A549 (cell line): ENCODE measurements around the gene TRIM9. TPM values are rescaled to one million over a fixed set of nuclear protein-coding genes. Genes with fewer than 3 reads are reported as not detected.

Source experiments
- ATAC-seq, 2 experiments: fragments of 200-7000 bp in 1 of 2; fragments of >200 bp in 1 of 2; cut with Nextera tagmentation in 1 of 2; cut with Tn5 transposase in 1 of 2; 3 replicates each; pipeline versions ENCODE4 v1.8.0 to v1.9.1; 2018 to 2020; ENCODE audit warnings: mild to moderate bottlenecking in 1 of 2, moderate library complexity in 1 of 2
- CTCF ChIA-PET: fragments of 300-600 bp; sonication (Branson Sonifier 250); formaldehyde crosslinking; extraction: SDS; loops from one replicate; lab custom pipeline; 2021; ENCODE audit warnings: antibody characterized with exemption, inconsistent platforms; lab: Yijun Ruan, JAX
- POLR2A ChIA-PET: fragments of 350-600 bp; formaldehyde crosslinking; extraction: SDS; loops from one replicate; lab custom pipeline; 2021; ENCODE audit warnings: antibody characterized with exemption, inconsistent platforms; lab: Yijun Ruan, JAX
- DNase-seq, 2 experiments: peaks; one replicate each; pipeline versions ENCODE4 v3.0.0 to v3.0.0-alpha.2; 2011 to 2016; ENCODE audit warnings: low read depth in 1 of 2, low spot score in 1 of 2
- FAIRE-seq: peaks from 2 replicates; lab custom pipeline; 2011; peaks lifted over from hg19 to GRCh38; lab: Jason Lieb, UNC
- H3K27ac ChIP-seq, 2 experiments: fragments of >200 bp; sonication (Bioruptor Twin); formaldehyde crosslinking; 3 replicates each; pipeline ENCODE4 v1.5.1; 2016 to 2017
- H3K4me1 ChIP-seq: fragments of >200 bp; sonication (Bioruptor Twin); formaldehyde crosslinking; 3 replicates; pipeline ENCODE4 v1.6.1; 2016
- H3K4me2 ChIP-seq: fragments of >200 bp; sonication (Bioruptor Twin); formaldehyde crosslinking; 3 replicates; pipeline ENCODE4 v1.6.1; 2016
- H3K4me3 ChIP-seq: fragments of >200 bp; sonication (Bioruptor Twin); formaldehyde crosslinking; 3 replicates; pipeline ENCODE4 v1.5.1; 2016
- H3K9me3 ChIP-seq: fragments of >200 bp; sonication (Bioruptor Twin); formaldehyde crosslinking; 3 replicates; pipeline ENCODE4 v1.6.1; 2016
- ATOH8 ChIP-seq: fragments of 250-450 bp; sonication (Bioruptor Pico); IDR thresholded peaks from 2 replicates; pipeline ENCODE4 v1.5.0; 2020; ENCODE audit warnings: low read depth, mild to moderate bottlenecking, moderate library complexity
- BCL3 ChIP-seq: fragments of >200 bp; sonication (Bioruptor Twin); formaldehyde crosslinking; IDR thresholded peaks from 3 replicates; pipeline ENCODE4 v1.6.1; 2016
- BHLHE40 ChIP-seq: IDR thresholded peaks from 2 replicates; pipeline ENCODE4 v1.6.1; 2012; ENCODE audit warnings: low read depth, low read length, inconsistent platforms
- CEBPB ChIP-seq, 2 experiments: fragments of >200 bp in 1 of 2; sonication (Bioruptor Twin) in 1 of 2; formaldehyde crosslinking in 1 of 2; IDR thresholded peaks; 2 replicates each; pipeline ENCODE4 v1.6.1; 2012 to 2016
- CHD2 ChIP-seq: fragments of 150-350 bp; IDR thresholded peaks from 2 replicates; pipeline ENCODE4 v1.6.1; 2014; ENCODE audit warnings: low read length; ENCODE audit not compliant: partially characterized antibody
- CTCF ChIP-seq: fragments of >200 bp; sonication (Bioruptor Twin); formaldehyde crosslinking; IDR thresholded peaks from 3 replicates; pipeline ENCODE4 v1.5.1; 2016
- ELK1 ChIP-seq: fragments of 150-350 bp; IDR thresholded peaks from 2 replicates; pipeline ENCODE4 v1.6.1; 2014; ENCODE audit warnings: low read depth, mild to moderate bottlenecking, low read length
- ESRRA ChIP-seq: fragments of 150-350 bp; IDR thresholded peaks from 2 replicates; pipeline ENCODE4 v1.6.1; 2014; ENCODE audit warnings: mild to moderate bottlenecking, low read length, borderline replicate concordance
- FOSB ChIP-seq: fragments of 250-450 bp; sonication (Bioruptor Pico); IDR thresholded peaks from 2 replicates; pipeline ENCODE4 v1.5.0; 2020; ENCODE audit warnings: mild to moderate bottlenecking, moderate library complexity
- FOSL2 ChIP-seq, 2 experiments: fragments of 450-650 bp in 1 of 2; fragments of >200 bp in 1 of 2; sonication (Bioruptor Twin) in 1 of 2; formaldehyde crosslinking; IDR thresholded peaks; 2 replicates each; pipeline versions ENCODE4 v1.5.0 to v1.6.1; 2016 to 2020; ENCODE audit warnings: mild to moderate bottlenecking in 1 of 2, moderate library complexity in 1 of 2
- GATA3 ChIP-seq: IDR thresholded peaks from 2 replicates; pipeline ENCODE4 v1.6.1; 2012; ENCODE audit warnings: borderline replicate concordance
- HOXB5 ChIP-seq: fragments of 250-450 bp; sonication (Bioruptor Pico); IDR thresholded peaks from 2 replicates; pipeline ENCODE4 v1.5.0; 2020; ENCODE audit warnings: mild to moderate bottlenecking, moderate library complexity
- JUN ChIP-seq, 2 experiments: fragments of >200 bp; sonication (Bioruptor Twin); formaldehyde crosslinking; IDR thresholded peaks; 2 replicates in 1 of 2; 3 replicates in 1 of 2; pipeline ENCODE4 v1.6.1; 2016 to 2017
- KDM1A ChIP-seq: fragments of 200-600 bp; sonication (generic); IDR thresholded peaks from 2 replicates; pipeline ENCODE4 v1.6.1; 2016; ENCODE audit warnings: low read depth, mild to moderate bottlenecking
- MAX ChIP-seq: IDR thresholded peaks from 2 replicates; pipeline ENCODE4 v1.6.1; 2012
- MYC ChIP-seq: IDR thresholded peaks from 2 replicates; pipeline ENCODE4 v1.6.1; 2012; ENCODE audit warnings: mild to moderate bottlenecking, inconsistent platforms, low read length, improper control_type of control experiment, borderline replicate concordance
- NFE2L2 ChIP-seq: fragments of 150-350 bp; conservative IDR thresholded peaks from 2 replicates; pipeline ENCODE4 v1.6.1; 2014; ENCODE audit warnings: low read length
- NR3C1 ChIP-seq: fragments of >200 bp; sonication (Bioruptor Twin); formaldehyde crosslinking; IDR thresholded peaks from 3 replicates; pipeline ENCODE4 v1.6.1; 2017
- POLR2A ChIP-seq: IDR thresholded peaks from 2 replicates; pipeline ENCODE4 v1.6.1; 2012; ENCODE audit warnings: mild to moderate bottlenecking, low read length
- RAD21 ChIP-seq, 2 experiments: fragments of >200 bp in 1 of 2; sonication (Bioruptor Twin) in 1 of 2; formaldehyde crosslinking in 1 of 2; IDR thresholded peaks in 1 of 2; conservative IDR thresholded peaks in 1 of 2; 2 replicates in 1 of 2; 3 replicates in 1 of 2; pipeline ENCODE4 v1.6.1; 2012 to 2018; ENCODE audit warnings: inconsistent platforms in 1 of 2
- REST ChIP-seq: fragments of 200-600 bp; sonication (generic); IDR thresholded peaks from 2 replicates; pipeline ENCODE4 v1.6.1; 2016; ENCODE audit warnings: antibody characterized with exemption, mild to moderate bottlenecking, moderate library complexity
- RFX5 ChIP-seq: fragments of 450-650 bp; IDR thresholded peaks from 2 replicates; pipeline ENCODE4 v1.7.1; 2014; ENCODE audit warnings: antibody characterized with exemption, mild to moderate bottlenecking, moderate library complexity
- TP53 ChIP-seq: fragments of 250-450 bp; sonication (Bioruptor Pico); IDR thresholded peaks from 2 replicates; pipeline ENCODE4 v1.5.0; 2021; ENCODE audit warnings: mild to moderate bottlenecking, moderate library complexity
- ZNF302 ChIP-seq: fragments of 250-450 bp; sonication (Bioruptor Pico); IDR thresholded peaks from 2 replicates; pipeline ENCODE4 v1.9.0; 2021; ENCODE audit warnings: inconsistent platforms, mild to moderate bottlenecking, moderate library complexity
- WGBS: methylation state at CpG from one replicate; pipeline ENCODE4 v1.1.6; 2017; ENCODE audit errors: missing lambda C conversion rate; 5-methylcytosine and 5-hydroxymethylcytosine counted together
- polyA plus RNA-seq, 4 experiments: library from polyadenylated mRNA; depleted of rRNA in 3 of 4; stranded (reverse); fragments of >200 nt; fragmentation: RNase III in 1 of 4; extraction: RNeasy Plus Mini Kit Qiagen cat#74134 plus additional on column Dnase treatment in 1 of 4; gene quantifications; 2 replicates in 3 of 4; 3 replicates in 1 of 4; pipeline ENCODE4 v1.2.3, GENCODE V29; 2011 to 2017

Gene TRIM9
- polyA plus RNA-seq, 2 of the 4 experiments (the other 2 are of a cell fraction) = 5.4 to 21.2 TPM

- no peak overlapping the region for H3K27ac ChIP-seq
- POLR2A ChIA-PET = no interaction called here
- CTCF ChIA-PET = interaction anchor here (1.2 to 1.8 kb wide), 2 partner anchors 48 to 90 kb away, joined by 3 to 6 read pairs; no protein-coding TSS in a partner anchor
- no peak for TF ChIP-seq REST
- no peak for TF ChIP-seq FOSL2 (IDR thresholded peaks at IDR 0.05)
- TF ChIP-seq FOSL2 (CRISPR knock-in tag; IDR thresholded peaks at IDR 0.05) = no peak
- TF ChIP-seq CHD2 = no peak
- no peak for TF ChIP-seq GATA3
- TF ChIP-seq KDM1A = no peak
- no peak for TF ChIP-seq BHLHE40
- TF ChIP-seq ATOH8 (CRISPR knock-in tag) = no peak
- no peak for TF ChIP-seq RFX5
- no peak for TF ChIP-seq TP53 (CRISPR knock-in tag)
- no peak for TF ChIP-seq CEBPB (IDR thresholded peaks at IDR 0.05)
- TF ChIP-seq BCL3 = no peak
- TF ChIP-seq JUN (IDR thresholded peaks at IDR 0.05) = no peak
- no peak for TF ChIP-seq NR3C1
- TF ChIP-seq ESRRA = no peak
- no peak for TF ChIP-seq FOSB (CRISPR knock-in tag)
- TF ChIP-seq, all 56 proteins: peak for 0
- Histone ChIP-seq H3K4me3 (no peak overlapping the region), H3K4me1 (no peaks in the 10 kb centered on the region), H3K9me3 (no peaks in the 10 kb centered on the region), H3K4me2 (no peak overlapping the region)
- no peak for DNase-seq
- no peak for FAIRE-seq
- WGBS = 90% methylated on average over 3 of the region's 3 CpGs
- no peak for ATAC-seq
These were observed 49.9 kb downstream of the TRIM9 start for GRCh38 chr14:51044961-51045360.

- WGBS = 69% methylated on average over 5 of the region's 5 CpGs
- ChIA-PET POLR2A (no interaction called here), CTCF (no interaction called here)
- no peak for FAIRE-seq
- no peaks in the 10 kb centered on the region for H3K4me1 ChIP-seq
- H3K4me3 ChIP-seq = no peak overlapping the region
- no peak overlapping the region for H3K4me2 ChIP-seq
- no peaks in the 10 kb centered on the region for H3K9me3 ChIP-seq
- H3K27ac ChIP-seq = no peak overlapping the region
- no peak for ATAC-seq
- no peak for DNase-seq
- TF ChIP-seq RFX5 (no peak), ELK1 (no peak), RAD21 (conservative IDR thresholded peaks at IDR 0.05 in 1 of 2, IDR thresholded peaks at IDR 0.05 in 1 of 2) (no peak), NFE2L2 (no peak), HOXB5 (CRISPR knock-in tag) (no peak), CHD2 (no peak), POLR2A (no peak), MAX (no peak), FOSL2 (IDR thresholded peaks at IDR 0.05) (no peak), FOSL2 (CRISPR knock-in tag; IDR thresholded peaks at IDR 0.05) (no peak), REST (no peak), ZNF302 (CRISPR knock-in tag) (no peak), CTCF (no peak), FOSB (CRISPR knock-in tag) (no peak), MYC (no peak)
These were observed 53.0 kb downstream of the TRIM9 start for GRCh38 chr14:51041883-51042282.
